ENCODE data around the gene RBM25. TPM values are rescaled to one million over a fixed set of nuclear protein-coding genes. Genes with fewer than 3 reads are reported as not detected.

RBM25 gene
- total RNA-seq, 1 donor from 2014 or later = 70.1 TPM

DNA sequence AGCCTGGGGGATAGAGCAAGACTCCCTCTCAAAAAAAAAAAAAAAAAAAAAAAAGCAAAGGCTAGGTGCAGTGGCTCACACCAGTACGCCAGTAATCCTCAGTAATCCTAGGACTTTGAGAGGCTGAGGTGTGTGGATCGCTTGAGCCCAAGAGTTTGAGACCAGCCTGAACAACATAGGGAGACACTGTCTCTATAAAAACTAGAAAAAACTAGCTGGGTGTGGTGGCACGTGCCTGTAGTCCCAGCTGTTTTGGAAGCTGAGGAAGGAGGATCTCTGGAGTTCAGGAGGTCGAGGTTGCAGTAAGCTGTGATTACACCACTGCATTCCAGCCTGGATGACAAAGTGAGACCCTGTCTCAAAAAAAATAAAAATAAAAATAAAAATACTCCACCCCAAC lies 8.9 kb upstream of the RBM25 start:
- no peaks in the 10 kb centered on the region for H3K27me3 ChIP-seq
- TF ChIP-seq, protein P1, sequence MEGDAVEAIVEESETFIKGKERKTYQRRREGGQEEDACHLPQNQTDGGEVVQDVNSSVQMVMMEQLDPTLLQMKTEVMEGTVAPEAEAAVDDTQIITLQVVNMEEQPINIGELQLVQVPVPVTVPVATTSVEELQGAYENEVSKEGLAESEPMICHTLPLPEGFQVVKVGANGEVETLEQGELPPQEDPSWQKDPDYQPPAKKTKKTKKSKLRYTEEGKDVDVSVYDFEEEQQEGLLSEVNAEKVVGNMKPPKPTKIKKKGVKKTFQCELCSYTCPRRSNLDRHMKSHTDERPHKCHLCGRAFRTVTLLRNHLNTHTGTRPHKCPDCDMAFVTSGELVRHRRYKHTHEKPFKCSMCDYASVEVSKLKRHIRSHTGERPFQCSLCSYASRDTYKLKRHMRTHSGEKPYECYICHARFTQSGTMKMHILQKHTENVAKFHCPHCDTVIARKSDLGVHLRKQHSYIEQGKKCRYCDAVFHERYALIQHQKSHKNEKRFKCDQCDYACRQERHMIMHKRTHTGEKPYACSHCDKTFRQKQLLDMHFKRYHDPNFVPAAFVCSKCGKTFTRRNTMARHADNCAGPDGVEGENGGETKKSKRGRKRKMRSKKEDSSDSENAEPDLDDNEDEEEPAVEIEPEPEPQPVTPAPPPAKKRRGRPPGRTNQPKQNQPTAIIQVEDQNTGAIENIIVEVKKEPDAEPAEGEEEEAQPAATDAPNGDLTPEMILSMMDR (IDR thresholded peaks at IDR 0.05) = no peak
- no peak overlapping the region for H3K4me3 ChIP-seq
- intact Hi-C loops (cut with DNase I) = no loop called here
- ATAC-seq (no peak), DNase-seq (no peak)
- H3K36me3 ChIP-seq = no peaks in the 10 kb centered on the region
- H3K27ac ChIP-seq = no peak overlapping the region
- H3K9me3 ChIP-seq = no peaks in the 10 kb centered on the region
- no peaks in the 10 kb centered on the region for H3K4me1 ChIP-seq

DNA sequence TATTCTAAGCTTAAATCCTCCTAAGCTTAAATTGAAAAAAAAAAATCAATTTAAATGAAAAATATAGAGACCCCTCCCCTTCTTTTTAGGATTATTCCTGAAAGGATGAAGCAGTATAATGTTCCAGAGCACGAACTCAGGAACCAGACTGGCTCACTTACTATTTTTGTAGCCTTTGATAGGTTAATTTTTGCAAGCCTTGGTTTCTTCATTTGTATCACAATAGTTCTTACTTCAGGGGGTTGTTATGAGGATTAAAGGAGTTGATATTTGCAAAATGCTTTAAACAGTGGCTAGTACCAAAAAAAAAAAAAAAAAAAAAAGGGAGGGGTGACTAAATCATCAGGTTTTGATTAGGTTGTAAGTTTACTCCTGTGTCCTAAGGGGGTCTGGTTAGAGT lies 3.1 kb upstream of the RBM25 start:
- Histone ChIP-seq H3K36me3 (no peaks in the 10 kb centered on the region), H3K4me1 (peaks cover 13% of the 10 kb centered on the region), H3K4me3 (no peak overlapping the region), H3K27me3 (no peaks in the 10 kb centered on the region), H3K27ac (no peak overlapping the region), H3K9me3 (no peaks in the 10 kb centered on the region)
- intact Hi-C loops (cut with DNase I) = no loop called here
- ATAC-seq (no peak), DNase-seq (no peak)
- TF ChIP-seq, protein P1 (IDR thresholded peaks at IDR 0.05) = no peak

DNA sequence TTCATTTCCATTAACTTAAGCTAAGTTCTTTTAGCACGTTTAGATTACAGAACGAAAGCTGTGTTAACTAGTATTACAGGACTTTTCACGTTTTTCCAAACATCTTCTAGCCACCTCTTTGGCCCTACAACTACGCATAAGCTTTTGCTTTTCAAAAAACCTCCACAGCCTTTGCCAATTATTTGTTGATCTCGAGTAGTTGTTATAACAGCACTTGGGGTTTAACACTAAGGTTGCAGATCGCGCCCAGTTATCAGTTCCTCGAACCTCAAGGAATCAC lies 450 bp upstream of the RBM25 start:
- ATAC-seq (no peak), DNase-seq (no peak)
- H3K27me3 ChIP-seq = no peaks in the 10 kb centered on the region
- intact Hi-C loops (cut with DNase I) = no loop called here
- peak overlapping the region; percentile 82 for H3K4me3 ChIP-seq
- H3K4me1 ChIP-seq = peaks cover 34% of the 10 kb centered on the region
- H3K9me3 ChIP-seq = no peaks in the 10 kb centered on the region
- H3K27ac ChIP-seq = peak overlapping the region; percentile 91
- TF ChIP-seq, protein P1 (IDR thresholded peaks at IDR 0.05) = no peak
- no peaks in the 10 kb centered on the region for H3K36me3 ChIP-seq

DNA sequence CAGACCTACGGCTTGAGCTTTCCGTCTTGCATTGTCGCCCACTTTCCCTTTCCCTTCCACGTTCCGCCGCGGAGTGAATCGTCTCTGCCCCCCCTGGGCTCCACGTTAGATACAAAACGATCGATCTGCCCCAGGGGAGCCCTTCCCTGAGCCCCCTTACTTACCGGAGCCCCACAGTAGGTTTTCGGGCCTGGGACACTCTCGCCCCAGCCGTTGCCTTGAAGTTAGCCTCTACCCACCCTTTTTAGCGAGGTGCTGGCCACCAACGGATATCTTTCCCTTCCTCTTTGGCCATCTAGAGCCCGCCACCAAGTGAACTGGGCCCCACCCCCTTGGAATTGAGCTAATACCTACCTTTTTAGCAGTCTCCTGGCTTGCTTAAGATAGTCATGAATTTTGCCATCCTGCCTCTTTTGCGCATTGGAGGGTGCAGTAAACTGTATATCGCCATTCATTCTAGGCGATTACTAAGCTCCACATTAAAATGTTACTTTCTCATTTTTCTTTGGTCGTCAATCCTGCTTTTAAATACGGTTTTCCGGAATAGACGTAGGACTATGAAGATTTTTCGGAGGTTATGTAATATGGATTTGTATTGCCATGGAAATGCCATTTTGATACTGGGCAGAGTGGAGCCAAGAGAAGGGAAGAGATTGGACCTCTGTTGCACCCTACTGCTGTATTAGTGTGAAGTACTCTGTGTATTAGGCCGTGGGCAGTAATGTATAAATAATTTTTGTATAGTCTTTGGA lies 764 bp downstream of the RBM25 start:
- peak; percentile 27 for ATAC-seq
- no peak for DNase-seq
- intact Hi-C loops (cut with DNase I) = no loop called here
- Histone ChIP-seq H3K27me3 (no peaks in the 10 kb centered on the region), H3K27ac (peak overlapping the region; percentile 91), H3K4me1 (peaks cover 40% of the 10 kb centered on the region), H3K9me3 (no peaks in the 10 kb centered on the region), H3K4me3 (peak overlapping the region; percentile 82), H3K36me3 (peaks cover 12% of the 10 kb centered on the region)
- TF ChIP-seq, protein P1 (IDR thresholded peaks at IDR 0.05) = no peak

DNA sequence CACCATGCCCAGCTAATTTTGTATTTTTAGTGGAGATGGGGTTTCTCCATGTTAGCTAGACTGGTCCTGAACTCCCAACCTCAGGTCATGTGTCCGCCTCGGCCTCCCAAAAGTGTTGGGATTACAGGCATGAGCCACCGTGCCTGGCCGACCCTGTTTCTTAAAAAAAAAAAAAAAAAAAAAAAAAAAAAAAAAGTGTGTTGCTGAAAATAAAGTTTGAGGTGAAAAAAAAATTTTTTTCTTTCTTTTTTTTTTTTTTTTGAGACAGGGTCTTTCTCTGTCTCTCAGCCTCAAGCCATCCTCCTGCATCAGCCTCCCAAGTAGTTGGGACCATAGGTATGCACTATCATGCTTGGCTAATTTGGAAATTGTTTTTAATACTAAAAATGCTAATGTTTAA lies 11.3 kb downstream of the RBM25 start:
- Histone ChIP-seq H3K9me3 (no peaks in the 10 kb centered on the region), H3K27me3 (no peaks in the 10 kb centered on the region), H3K4me3 (no peak overlapping the region), H3K27ac (no peak overlapping the region), H3K4me1 (no peaks in the 10 kb centered on the region), H3K36me3 (peaks cover 56% of the 10 kb centered on the region)
- TF ChIP-seq, protein P1 (IDR thresholded peaks at IDR 0.05) = no peak
- intact Hi-C loops (cut with DNase I) = no loop called here
- DNase-seq (no peak), ATAC-seq (no peak)

DNA sequence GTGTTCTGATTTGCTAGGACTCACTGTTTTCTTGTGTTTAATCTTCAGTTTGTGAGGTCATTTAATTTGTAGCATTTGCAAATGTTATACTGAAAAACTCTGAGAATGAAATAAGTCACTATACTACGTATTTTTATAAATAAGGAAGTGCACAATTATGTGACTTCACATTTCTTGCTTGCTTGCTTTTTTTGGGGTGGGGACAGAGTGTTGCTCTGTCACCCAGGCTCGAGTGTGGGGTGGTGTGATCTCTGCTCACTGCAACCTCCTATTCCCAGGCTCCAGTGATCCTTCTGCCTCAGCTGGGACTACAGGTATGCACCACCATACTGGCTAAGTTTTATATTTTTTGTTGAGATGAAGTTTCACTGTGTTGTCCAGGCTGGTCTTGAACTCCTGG lies 32.7 kb downstream of the RBM25 start:
- no peak overlapping the region for H3K4me3 ChIP-seq
- ATAC-seq (peak; percentile 24), DNase-seq (no peak)
- peaks cover 87% of the 10 kb centered on the region for H3K36me3 ChIP-seq
- no peaks in the 10 kb centered on the region for H3K9me3 ChIP-seq
- H3K27ac ChIP-seq = no peak overlapping the region
- H3K4me1 ChIP-seq = no peaks in the 10 kb centered on the region
- TF ChIP-seq, protein P1 (IDR thresholded peaks at IDR 0.05) = no peak
- H3K27me3 ChIP-seq = no peaks in the 10 kb centered on the region
- intact Hi-C loops (cut with DNase I) = no loop called here

Measured in upper lobe of right lung (tissue), 1 donor.